ENCODE results near the gene CIZ1. TPM values are rescaled to one million over a fixed set of nuclear protein-coding genes. Genes with fewer than 3 reads are reported as not detected.

The CIZ1 gene
- total and polyA plus RNA-seq, 2 of the 13 experiments (the other 11 are each of a cell fraction or from before 2014, with no cell fraction given): 30.6 to 50.3 TPM

DNA sequence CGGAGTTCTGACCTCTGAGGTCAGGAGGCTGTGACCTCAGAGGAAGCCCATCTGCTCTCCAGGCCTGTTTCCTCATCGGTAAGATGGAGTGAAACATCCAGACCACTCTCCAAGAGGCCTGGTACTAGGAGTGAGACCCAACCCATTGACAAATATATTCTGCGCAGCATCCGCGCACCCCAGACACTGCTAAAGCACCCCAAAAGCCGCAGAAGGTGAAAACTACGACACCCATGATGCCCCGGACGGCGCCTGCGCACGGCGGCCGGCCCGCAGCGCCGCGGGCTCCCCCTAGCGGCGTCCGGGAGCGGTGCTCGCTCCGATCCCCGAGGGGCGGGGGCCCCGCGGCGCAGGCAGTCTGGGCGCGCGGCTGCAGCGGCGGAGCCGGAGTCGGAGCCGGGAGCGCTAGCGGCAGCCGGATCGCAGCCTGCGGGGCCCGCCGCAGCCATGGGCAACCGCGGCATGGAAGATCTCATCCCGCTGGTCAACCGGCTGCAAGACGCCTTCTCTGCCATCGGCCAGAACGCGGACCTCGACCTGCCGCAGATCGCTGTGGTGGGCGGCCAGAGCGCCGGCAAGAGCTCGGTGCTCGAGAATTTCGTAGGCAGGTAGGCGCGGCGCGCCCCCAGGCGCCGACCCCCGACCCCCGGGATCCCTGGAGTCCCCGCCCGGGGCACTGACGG is 11.8 kb upstream of the CIZ1 start, which contains the start of gene DNM1 (continued):
- TF ChIP-seq ZNF337 (CRISPR knock-in tag; IDR thresholded peaks at IDR 0.05; ENCODE audit: borderline replicate concordance, low read depth): no peak
- TF ChIP-seq ZBTB1 (CRISPR knock-in tag; IDR thresholded peaks at IDR 0.05; ENCODE audit: borderline replicate concordance): no peak
- no peak; the same call in 1 of the 2 replicates for TF ChIP-seq MTF2 (CRISPR knock-in tag; IDR thresholded peaks at IDR 0.05; ENCODE audit: borderline replicate concordance)
- TF ChIP-seq TARDBP (CRISPR knock-in tag; IDR thresholded peaks at IDR 0.05): no peak
- TF ChIP-seq NBN (conservative IDR thresholded peaks at IDR 0.05): no peak
- TF ChIP-seq GATA4 (IDR thresholded peaks at IDR 0.05; ENCODE audit: borderline replicate concordance, low read depth): no peak
- TF ChIP-seq, protein P1, sequence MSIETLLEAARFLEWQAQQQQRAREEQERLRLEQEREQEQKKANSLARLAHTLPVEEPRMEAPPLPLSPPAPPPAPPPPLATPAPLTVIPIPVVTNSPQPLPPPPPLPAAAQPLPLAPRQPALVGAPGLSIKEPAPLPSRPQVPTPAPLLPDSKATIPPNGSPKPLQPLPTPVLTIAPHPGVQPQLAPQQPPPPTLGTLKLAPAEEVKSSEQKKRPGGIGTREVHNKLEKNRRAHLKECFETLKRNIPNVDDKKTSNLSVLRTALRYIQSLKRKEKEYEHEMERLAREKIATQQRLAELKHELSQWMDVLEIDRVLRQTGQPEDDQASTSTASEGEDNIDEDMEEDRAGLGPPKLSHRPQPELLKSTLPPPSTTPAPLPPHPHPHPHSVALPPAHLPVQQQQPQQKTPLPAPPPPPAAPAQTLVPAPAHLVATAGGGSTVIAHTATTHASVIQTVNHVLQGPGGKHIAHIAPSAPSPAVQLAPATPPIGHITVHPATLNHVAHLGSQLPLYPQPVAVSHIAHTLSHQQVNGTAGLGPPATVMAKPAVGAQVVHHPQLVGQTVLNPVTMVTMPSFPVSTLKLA (IDR thresholded peaks at IDR 0.05): no peak
- TF ChIP-seq CEBPB (IDR thresholded peaks at IDR 0.05; ENCODE audit: borderline replicate concordance, low read depth, low read length): no peak
- TF ChIP-seq, protein P2, sequence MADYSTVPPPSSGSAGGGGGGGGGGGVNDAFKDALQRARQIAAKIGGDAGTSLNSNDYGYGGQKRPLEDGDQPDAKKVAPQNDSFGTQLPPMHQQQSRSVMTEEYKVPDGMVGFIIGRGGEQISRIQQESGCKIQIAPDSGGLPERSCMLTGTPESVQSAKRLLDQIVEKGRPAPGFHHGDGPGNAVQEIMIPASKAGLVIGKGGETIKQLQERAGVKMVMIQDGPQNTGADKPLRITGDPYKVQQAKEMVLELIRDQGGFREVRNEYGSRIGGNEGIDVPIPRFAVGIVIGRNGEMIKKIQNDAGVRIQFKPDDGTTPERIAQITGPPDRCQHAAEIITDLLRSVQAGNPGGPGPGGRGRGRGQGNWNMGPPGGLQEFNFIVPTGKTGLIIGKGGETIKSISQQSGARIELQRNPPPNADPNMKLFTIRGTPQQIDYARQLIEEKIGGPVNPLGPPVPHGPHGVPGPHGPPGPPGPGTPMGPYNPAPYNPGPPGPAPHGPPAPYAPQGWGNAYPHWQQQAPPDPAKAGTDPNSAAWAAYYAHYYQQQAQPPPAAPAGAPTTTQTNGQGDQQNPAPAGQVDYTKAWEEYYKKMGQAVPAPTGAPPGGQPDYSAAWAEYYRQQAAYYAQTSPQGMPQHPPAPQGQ (CRISPR knock-in tag; IDR thresholded peaks at IDR 0.05; ENCODE audit: borderline replicate concordance): no peak
- TF ChIP-seq KLF12 (CRISPR knock-in tag; IDR thresholded peaks at IDR 0.05; ENCODE audit: borderline replicate concordance): no peak
- TF ChIP-seq, protein P3, sequence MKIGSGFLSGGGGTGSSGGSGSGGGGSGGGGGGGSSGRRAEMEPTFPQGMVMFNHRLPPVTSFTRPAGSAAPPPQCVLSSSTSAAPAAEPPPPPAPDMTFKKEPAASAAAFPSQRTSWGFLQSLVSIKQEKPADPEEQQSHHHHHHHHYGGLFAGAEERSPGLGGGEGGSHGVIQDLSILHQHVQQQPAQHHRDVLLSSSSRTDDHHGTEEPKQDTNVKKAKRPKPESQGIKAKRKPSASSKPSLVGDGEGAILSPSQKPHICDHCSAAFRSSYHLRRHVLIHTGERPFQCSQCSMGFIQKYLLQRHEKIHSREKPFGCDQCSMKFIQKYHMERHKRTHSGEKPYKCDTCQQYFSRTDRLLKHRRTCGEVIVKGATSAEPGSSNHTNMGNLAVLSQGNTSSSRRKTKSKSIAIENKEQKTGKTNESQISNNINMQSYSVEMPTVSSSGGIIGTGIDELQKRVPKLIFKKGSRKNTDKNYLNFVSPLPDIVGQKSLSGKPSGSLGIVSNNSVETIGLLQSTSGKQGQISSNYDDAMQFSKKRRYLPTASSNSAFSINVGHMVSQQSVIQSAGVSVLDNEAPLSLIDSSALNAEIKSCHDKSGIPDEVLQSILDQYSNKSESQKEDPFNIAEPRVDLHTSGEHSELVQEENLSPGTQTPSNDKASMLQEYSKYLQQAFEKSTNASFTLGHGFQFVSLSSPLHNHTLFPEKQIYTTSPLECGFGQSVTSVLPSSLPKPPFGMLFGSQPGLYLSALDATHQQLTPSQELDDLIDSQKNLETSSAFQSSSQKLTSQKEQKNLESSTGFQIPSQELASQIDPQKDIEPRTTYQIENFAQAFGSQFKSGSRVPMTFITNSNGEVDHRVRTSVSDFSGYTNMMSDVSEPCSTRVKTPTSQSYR (CRISPR knock-in tag; IDR thresholded peaks at IDR 0.05; ENCODE audit: borderline replicate concordance): no peak
- no peak for TF ChIP-seq ZSCAN29 (CRISPR knock-in tag; conservative IDR thresholded peaks at IDR 0.05)
- TF ChIP-seq RORA (CRISPR knock-in tag; IDR thresholded peaks at IDR 0.05): no peak

All from HepG2 (cell line).